Astrocyte (in vitro differentiated cells and primary cell): ENCODE data around the gene CSNK1D.

ENCODE experiments used
- CTCF ChIP-seq: IDR thresholded peaks from 2 replicates; pipeline ENCODE4 v1.5.1; 2011; ENCODE audit warnings: low read depth, mild to moderate bottlenecking, inconsistent platforms, low read length, moderate library complexity; ENCODE audit not compliant: insufficient read depth
- EZH2 ChIP-seq: IDR thresholded peaks from 2 replicates; pipeline ENCODE4 v1.6.1; 2012; ENCODE audit warnings: mild to moderate bottlenecking, low read length, inconsistent platforms; ENCODE audit not compliant: insufficient read depth

DNA sequence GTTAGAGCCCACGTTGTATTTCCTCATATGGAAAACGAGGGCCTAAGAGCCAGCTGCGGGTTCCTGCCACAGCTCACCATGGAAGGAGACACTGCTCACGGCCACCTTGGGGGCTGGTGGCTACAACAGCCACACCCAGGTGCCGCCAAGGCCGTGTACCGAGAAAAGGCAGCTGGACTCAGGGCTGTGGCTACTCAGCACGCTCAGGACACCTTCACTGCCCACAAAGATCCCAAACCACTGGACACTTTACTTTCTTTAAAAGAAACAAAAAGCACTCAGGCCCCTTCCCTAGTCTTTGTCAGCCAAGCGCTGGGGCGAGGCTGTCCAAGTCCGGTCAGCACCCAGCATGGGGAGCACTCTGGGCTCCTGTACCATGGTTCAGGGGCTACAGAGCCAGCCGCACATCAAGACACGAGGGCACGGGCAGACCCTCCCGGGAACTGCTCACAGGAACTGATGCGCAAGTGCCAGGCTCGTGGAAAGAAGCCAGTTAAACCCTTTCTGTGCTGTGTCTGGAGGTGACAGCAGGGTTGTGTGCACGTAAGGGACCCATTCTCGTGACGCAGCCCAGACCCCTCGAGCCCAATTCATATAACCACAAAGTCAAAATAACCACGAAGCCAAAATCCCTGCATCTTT, 26.2 kb downstream of the CSNK1D start:
- no peak for TF ChIP-seq CTCF
- TF ChIP-seq EZH2, result no peak
